Hepatocyte (in vitro differentiated cells): ENCODE measurements around the gene PPARA. TPM values are rescaled to one million over a fixed set of nuclear protein-coding genes. Genes with fewer than 3 reads are reported as not detected.

Experiments
- DNase-seq: peaks from one replicate; pipeline ENCODE4 v3.0.0-alpha.2; 2016; ENCODE audit warnings: low spot score
- H2AFZ ChIP-seq: fragments of 200-600 bp; sonication (generic); 2 replicates; pipeline ENCODE4 v1.6.0; 2016; ENCODE audit warnings: antibody characterized with exemption, mild to moderate bottlenecking
- H3K27ac ChIP-seq: fragments of 200-600 bp; sonication (generic); 2 replicates; pipeline ENCODE4 v1.5.1; 2016; ENCODE audit warnings: mild to moderate bottlenecking
- H3K27me3 ChIP-seq: fragments of 200-600 bp; sonication (generic); 2 replicates; pipeline ENCODE4 v1.6.1; 2016
- H3K36me3 ChIP-seq: fragments of 200-600 bp; sonication (generic); replicated peaks from 2 replicates; pipeline ENCODE4 v1.5.1; 2016; ENCODE audit warnings: low read depth; ENCODE audit not compliant: insufficient read depth
- H3K4me1 ChIP-seq: fragments of 200-600 bp; sonication (generic); 2 replicates; pipeline ENCODE4 v1.5.1; 2016; ENCODE audit warnings: mild to moderate bottlenecking, moderate library complexity; ENCODE audit not compliant: insufficient read depth
- H3K4me2 ChIP-seq: fragments of 200-600 bp; sonication (generic); 2 replicates; pipeline ENCODE4 v1.6.0; 2016
- H3K4me3 ChIP-seq: fragments of 200-600 bp; sonication (generic); 2 replicates; pipeline ENCODE4 v1.5.1; 2016; ENCODE audit warnings: mild to moderate bottlenecking
- H3K79me2 ChIP-seq: fragments of 200-600 bp; sonication (generic); 2 replicates; pipeline ENCODE4 v1.6.0; 2017; ENCODE audit warnings: mild to moderate bottlenecking
- H3K9me2 ChIP-seq: fragments of 200-600 bp; sonication (generic); replicated peaks from 2 replicates; pipeline ENCODE4 v1.6.0; 2017; ENCODE audit warnings: mild to moderate bottlenecking; ENCODE audit not compliant: insufficient read depth
- H3K9me3 ChIP-seq: fragments of 200-600 bp; sonication (generic); 2 replicates; pipeline ENCODE4 v1.5.1; 2016; ENCODE audit warnings: low read depth, mild to moderate bottlenecking
- H4K20me1 ChIP-seq: fragments of 200-600 bp; sonication (generic); 2 replicates; pipeline ENCODE4 v1.6.0; 2016; ENCODE audit warnings: mild to moderate bottlenecking; ENCODE audit not compliant: insufficient read depth, poor library complexity, severe bottlenecking
- EZH2 ChIP-seq: fragments of 200-600 bp; sonication (generic); IDR thresholded peaks from 2 replicates; pipeline ENCODE4 v1.6.1; 2016; ENCODE audit warnings: antibody characterized with exemption, mild to moderate bottlenecking, borderline replicate concordance
- EZH2phosphoT487 ChIP-seq: fragments of 200-600 bp; sonication (generic); IDR thresholded peaks from one replicate; pipeline ENCODE4 v1.6.1; 2018; ENCODE audit warnings: antibody characterized with exemption, mild to moderate bottlenecking, low read depth, moderate library complexity; ENCODE audit not compliant: unreplicated experiment, severe bottlenecking
- WGBS: methylation state at CpG from one replicate; pipeline ENCODE4 v1.1.6; 2016; ENCODE audit warnings: low lambda C conversion rate; ENCODE audit errors: missing lambda C conversion rate; 5-methylcytosine and 5-hydroxymethylcytosine counted together
- polyA plus RNA-seq: library from polyadenylated mRNA; unstranded; fragments of >200 nt; fragmentation: Nextera tagmentation; extraction: Ambion mirVana; gene quantifications from 2 replicates; pipeline ENCODE4 v1.2.1, GENCODE V29; 2016
- total RNA-seq: library from RNA; depleted of rRNA; stranded (reverse); fragments of >200 nt; gene quantifications from 2 replicates; pipeline ENCODE4 v1.2.3, GENCODE V29; 2014
- TF ChIP-seq, protein P1 (sequence below): fragments of 200-600 bp; sonication (generic); IDR thresholded peaks from 2 replicates; pipeline ENCODE4 v1.5.1; 2016; ENCODE audit warnings: antibody characterized with exemption, mild to moderate bottlenecking; ENCODE audit not compliant: poor library complexity

PPARA gene
- total and polyA plus RNA-seq, 2 experiments from 2014 or later = 13.7 to 31.0 TPM

GRCh38 chr22:46286006-46286405 lies 135.7 kb downstream of the PPARA start:
- H3K4me1 ChIP-seq = no peaks in the 10 kb centered on the region
- H3K9me2 ChIP-seq = no peaks in the 10 kb centered on the region
- no peaks in the 10 kb centered on the region for H4K20me1 ChIP-seq
- no peaks in the 10 kb centered on the region for H3K79me2 ChIP-seq
- H2AFZ ChIP-seq = no peak overlapping the region
- H3K27me3 ChIP-seq = no peaks in the 10 kb centered on the region
- H3K4me2 ChIP-seq = no peak overlapping the region
- no peak for DNase-seq
- WGBS = 77% methylated on average over 3 of the region's 3 CpGs
- H3K9me3 ChIP-seq = no peaks in the 10 kb centered on the region
- no peak for TF ChIP-seq EZH2phosphoT487
- TF ChIP-seq, protein P1, sequence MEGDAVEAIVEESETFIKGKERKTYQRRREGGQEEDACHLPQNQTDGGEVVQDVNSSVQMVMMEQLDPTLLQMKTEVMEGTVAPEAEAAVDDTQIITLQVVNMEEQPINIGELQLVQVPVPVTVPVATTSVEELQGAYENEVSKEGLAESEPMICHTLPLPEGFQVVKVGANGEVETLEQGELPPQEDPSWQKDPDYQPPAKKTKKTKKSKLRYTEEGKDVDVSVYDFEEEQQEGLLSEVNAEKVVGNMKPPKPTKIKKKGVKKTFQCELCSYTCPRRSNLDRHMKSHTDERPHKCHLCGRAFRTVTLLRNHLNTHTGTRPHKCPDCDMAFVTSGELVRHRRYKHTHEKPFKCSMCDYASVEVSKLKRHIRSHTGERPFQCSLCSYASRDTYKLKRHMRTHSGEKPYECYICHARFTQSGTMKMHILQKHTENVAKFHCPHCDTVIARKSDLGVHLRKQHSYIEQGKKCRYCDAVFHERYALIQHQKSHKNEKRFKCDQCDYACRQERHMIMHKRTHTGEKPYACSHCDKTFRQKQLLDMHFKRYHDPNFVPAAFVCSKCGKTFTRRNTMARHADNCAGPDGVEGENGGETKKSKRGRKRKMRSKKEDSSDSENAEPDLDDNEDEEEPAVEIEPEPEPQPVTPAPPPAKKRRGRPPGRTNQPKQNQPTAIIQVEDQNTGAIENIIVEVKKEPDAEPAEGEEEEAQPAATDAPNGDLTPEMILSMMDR = no peak
- TF ChIP-seq EZH2 = no peak
- no peaks in the 10 kb centered on the region for H3K36me3 ChIP-seq
- no peak overlapping the region for H3K27ac ChIP-seq
- no peak overlapping the region for H3K4me3 ChIP-seq

DNA sequence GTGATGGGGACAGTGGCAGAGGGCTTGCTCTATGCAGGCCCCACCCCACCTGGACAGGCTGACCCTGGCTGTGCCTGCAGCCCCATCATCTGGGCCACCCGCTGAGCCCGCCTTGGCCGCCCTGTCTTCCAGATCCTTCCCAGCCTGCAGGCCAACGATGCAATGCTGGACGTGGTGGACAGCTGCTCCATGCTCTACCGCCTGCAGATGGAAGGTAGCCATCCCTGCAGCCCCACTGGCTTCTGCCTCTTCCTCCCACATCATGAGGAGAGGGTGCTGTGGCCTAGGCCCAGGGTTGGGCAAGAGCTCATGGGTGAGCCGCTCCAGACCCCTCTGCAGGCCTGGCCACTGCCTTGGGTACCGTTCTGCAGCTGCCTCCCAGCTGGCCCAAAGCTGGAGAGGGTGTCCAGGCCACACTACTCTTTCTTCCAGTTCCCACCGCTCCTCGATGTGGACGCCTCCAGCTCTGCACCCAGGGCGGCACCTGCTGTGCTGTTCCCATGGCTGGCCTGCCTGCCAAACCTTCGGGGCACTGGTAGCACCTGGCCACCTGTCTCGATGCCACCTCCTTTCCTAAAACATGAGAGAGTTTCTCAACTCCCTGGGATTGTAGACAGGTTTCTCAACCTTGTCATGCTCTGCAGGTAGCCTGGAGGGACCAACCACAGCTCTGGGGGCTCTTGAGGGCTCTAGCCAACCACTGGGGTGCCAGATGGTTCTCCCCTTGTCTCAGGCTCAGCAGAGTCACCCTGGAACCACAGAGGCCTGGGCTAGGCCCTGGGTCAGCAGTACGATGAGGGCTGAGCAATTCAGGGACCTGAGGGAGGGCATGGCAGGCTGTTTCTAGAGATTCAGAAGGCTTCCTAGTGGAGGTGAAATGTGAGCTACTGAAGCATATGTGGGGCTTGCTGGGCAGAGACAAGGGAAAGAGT lies 136.9 kb downstream of the PPARA start:
- Histone ChIP-seq H3K9me2 (no peaks in the 10 kb centered on the region), H3K4me2 (no peak overlapping the region), H3K36me3 (no peaks in the 10 kb centered on the region), H2AFZ (no peak overlapping the region), H3K4me1 (no peaks in the 10 kb centered on the region), H3K9me3 (no peaks in the 10 kb centered on the region), H3K79me2 (no peaks in the 10 kb centered on the region), H3K27ac (no peak overlapping the region), H4K20me1 (no peaks in the 10 kb centered on the region), H3K27me3 (no peaks in the 10 kb centered on the region), H3K4me3 (no peak overlapping the region)
- no peak for DNase-seq
- WGBS = 95% methylated on average over 15 of the region's 15 CpGs
- TF ChIP-seq, protein P1 = no peak

GRCh38 chr22:46287873-46288751 lies 137.8 kb downstream of the PPARA start:
- no peak for DNase-seq
- no peak overlapping the region for H3K27ac ChIP-seq
- H3K4me1 ChIP-seq = no peaks in the 10 kb centered on the region
- 92% methylated on average over 24 of the region's 24 CpGs for WGBS
- H3K9me2 ChIP-seq = no peaks in the 10 kb centered on the region
- TF ChIP-seq EZH2phosphoT487 (no peak), EZH2 (no peak)
- TF ChIP-seq, protein P1 = no peak
- no peaks in the 10 kb centered on the region for H4K20me1 ChIP-seq
- H3K4me2 ChIP-seq = no peak overlapping the region
- no peaks in the 10 kb centered on the region for H3K36me3 ChIP-seq
- H2AFZ ChIP-seq = no peak overlapping the region
- no peaks in the 10 kb centered on the region for H3K9me3 ChIP-seq
- H3K4me3 ChIP-seq = no peak overlapping the region
- no peaks in the 10 kb centered on the region for H3K27me3 ChIP-seq
- no peaks in the 10 kb centered on the region for H3K79me2 ChIP-seq
